Fibroblast of lung (primary cell): ENCODE measurements around the gene RAB30. TPM values are rescaled to one million over a fixed set of nuclear protein-coding genes. Genes with fewer than 3 reads are reported as not detected.
A peak's percentile ranks its signal among the peaks of the same experiment; 100 is the strongest.

Experiments
- DNase-seq, 2 donors: peaks; one replicate each; pipeline versions ENCODE4 v3.0.0 to v3.0.0-alpha.2; 2010; ENCODE audit warnings: low read depth in 2 of 2
- H2AFZ ChIP-seq: 2 replicates; pipeline ENCODE4 v1.5.1; 2012; ENCODE audit warnings: low read length, control low read depth, inconsistent platforms
- H3K27ac ChIP-seq: 2 replicates; pipeline ENCODE4 v1.5.1; 2011; ENCODE audit warnings: low read length, control low read depth; ENCODE audit not compliant: insufficient read depth
- H3K27me3 ChIP-seq: 2 replicates; pipeline ENCODE4 v1.5.1; 2011; ENCODE audit warnings: mild to moderate bottlenecking, low read length; ENCODE audit not compliant: control insufficient read depth, insufficient read depth
- H3K36me3 ChIP-seq: 2 replicates; pipeline ENCODE4 v1.5.1; 2011; ENCODE audit warnings: low read length; ENCODE audit not compliant: control insufficient read depth, insufficient read depth
- H3K4me1 ChIP-seq: 2 replicates; pipeline ENCODE4 v1.5.1; 2011; ENCODE audit warnings: low read length; ENCODE audit not compliant: control insufficient read depth, insufficient read depth; ENCODE audit errors: extremely low read depth
- H3K4me2 ChIP-seq: 2 replicates; pipeline ENCODE4 v1.5.1; 2011; ENCODE audit warnings: low read length, control low read depth; ENCODE audit not compliant: insufficient read depth; ENCODE audit errors: extremely low read depth
- H3K4me3 ChIP-seq, 4 experiments: fragments of 200-600 bp in 1 of 4; sonication (generic) in 1 of 4; replicated peaks in 1 of 4; 2 replicates each; pipeline ENCODE4 v1.5.1; 2011 to 2016; ENCODE audit warnings: low read length in 4 of 4, low read depth in 3 of 4, mild to moderate bottlenecking in 3 of 4, control low read depth in 2 of 4, inconsistent platforms in 1 of 4, mixed read lengths in 1 of 4; ENCODE audit not compliant: insufficient read depth in 1 of 4; ENCODE audit errors: control extremely low read depth in 1 of 4
- H3K79me2 ChIP-seq: 2 replicates; pipeline ENCODE4 v1.5.1; 2012; ENCODE audit warnings: mild to moderate bottlenecking, low read length, inconsistent platforms; ENCODE audit not compliant: control insufficient read depth, insufficient read depth
- H3K9ac ChIP-seq: 2 replicates; pipeline ENCODE4 v1.5.1; 2011; ENCODE audit warnings: mild to moderate bottlenecking, low read length, control low read depth; ENCODE audit not compliant: insufficient read depth
- H3K9me3 ChIP-seq: 2 replicates; pipeline ENCODE4 v1.5.1; 2012; ENCODE audit warnings: low read depth, low read length; ENCODE audit not compliant: control insufficient read depth, insufficient read depth
- H4K20me1 ChIP-seq: 2 replicates; pipeline ENCODE4 v1.5.1; 2011; ENCODE audit warnings: low read length; ENCODE audit not compliant: control insufficient read depth, insufficient read depth; ENCODE audit errors: extremely low read depth
- CTCF ChIP-seq, 2 donors: IDR thresholded peaks in 1 of 2; conservative IDR thresholded peaks in 1 of 2; 1 replicate in 1 of 2; 2 replicates in 1 of 2; pipeline ENCODE4 v1.5.1; 2011 to 2012; ENCODE audit warnings: low read length in 2 of 2, control low read depth in 1 of 2, inconsistent platforms in 1 of 2, low read depth in 1 of 2, mild to moderate bottlenecking in 1 of 2
- EZH2 ChIP-seq: IDR thresholded peaks from 2 replicates; pipeline ENCODE4 v1.5.1; 2012; ENCODE audit warnings: low read length, control low read depth, mild to moderate bottlenecking; ENCODE audit errors: missing control alignments
- polyA plus RNA-seq, 2 donors: library from polyadenylated mRNA; depleted of rRNA in 1 of 2; stranded (reverse) in 1 of 2; unstranded in 1 of 2; fragments of >200 nt; gene quantifications; 2 replicates each; pipeline ENCODE4 v1.2.1, GENCODE V29; 2011 to 2012; ENCODE audit warnings: missing spikeins in 1 of 2
- total RNA-seq: library from RNA; depleted of rRNA; stranded (reverse); fragments of >200 nt; gene quantifications from 2 replicates; pipeline ENCODE4 v1.2.1, GENCODE V29; 2014

Gene RAB30
- total and polyA plus RNA-seq, 2 donors (not counting 1 experiment from before 2014, with no cell fraction given) = 33.9 to 45.2 TPM

GRCh38 chr11:83007477-83007876 lies 64.2 kb downstream of the RAB30 start:
- no peak overlapping the region for H2AFZ ChIP-seq
- no peak overlapping the region for H3K4me2 ChIP-seq

GRCh38 chr11:83006877-83007330 lies 64.8 kb downstream of the RAB30 start:
- Histone ChIP-seq H3K9me3 (no peaks in the 10 kb centered on the region), H3K79me2 (peaks cover 8% of the 10 kb centered on the region)
- no peak for DNase-seq

More at GRCh38 chr11:83007477-83007876, 64.2 kb downstream of the RAB30 start:
- Histone ChIP-seq H3K9ac (no peak overlapping the region), H3K79me2 (peaks cover 8% of the 10 kb centered on the region), H3K4me3 (no peak overlapping the region), H3K27me3 (no peaks in the 10 kb centered on the region), H4K20me1 (no peaks in the 10 kb centered on the region), H3K9me3 (no peaks in the 10 kb centered on the region), H3K4me1 (peaks cover 10% of the 10 kb centered on the region), H3K27ac (no peak overlapping the region), H3K36me3 (no peaks in the 10 kb centered on the region)
- TF ChIP-seq EZH2 (no peak), CTCF (conservative IDR thresholded peaks at IDR 0.05 in 1 of 2, IDR thresholded peaks at IDR 0.05 in 1 of 2; ENCODE audit: low read depth in 1 of 2, low read length in 2 of 2) (no peak)
- no peak for DNase-seq

GRCh38 chr11:83004746-83005556 lies 66.7 kb downstream of the RAB30 start:
- Histone ChIP-seq H3K79me2 (peaks cover 8% of the 10 kb centered on the region), H4K20me1 (no peaks in the 10 kb centered on the region), H2AFZ (no peak overlapping the region), H3K27me3 (no peaks in the 10 kb centered on the region), H3K9me3 (no peaks in the 10 kb centered on the region), H3K36me3 (no peaks in the 10 kb centered on the region), H3K9ac (no peak overlapping the region), H3K4me2 (no peak overlapping the region), H3K4me1 (peaks cover 10% of the 10 kb centered on the region), H3K4me3 (no peak overlapping the region), H3K27ac (no peak overlapping the region)
- peak in 1 of 2 donors; percentile 54 for DNase-seq
- no peak for TF ChIP-seq EZH2
- TF ChIP-seq CTCF (conservative IDR thresholded peaks at IDR 0.05 in 1 of 2, IDR thresholded peaks at IDR 0.05 in 1 of 2; ENCODE audit: low read depth in 1 of 2, low read length in 2 of 2) = no peak

More at GRCh38 chr11:83006877-83007330, 64.8 kb downstream of the RAB30 start:
- no peak overlapping the region for H3K4me3 ChIP-seq
- no peaks in the 10 kb centered on the region for H3K27me3 ChIP-seq
- H3K27ac ChIP-seq = no peak overlapping the region
- no peak for TF ChIP-seq CTCF (conservative IDR thresholded peaks at IDR 0.05 in 1 of 2, IDR thresholded peaks at IDR 0.05 in 1 of 2; ENCODE audit: low read depth in 1 of 2, low read length in 2 of 2)
- H3K4me1 ChIP-seq = peaks cover 10% of the 10 kb centered on the region
- no peaks in the 10 kb centered on the region for H3K36me3 ChIP-seq
- H2AFZ ChIP-seq = no peak overlapping the region
- H3K4me2 ChIP-seq = no peak overlapping the region
- no peak overlapping the region for H3K9ac ChIP-seq
- no peaks in the 10 kb centered on the region for H4K20me1 ChIP-seq
